Left colon (tissue), 2 donors: Measurements from ENCODE around the gene COPE. TPM values are rescaled to one million over a fixed set of nuclear protein-coding genes. Genes with fewer than 3 reads are reported as not detected.
"Not testable (repeated sequence)": the region's sequence is repeated elsewhere in the genome, so short reads cannot be mapped to it uniquely, and the experiment has no call there.

Experiments used
- ATAC-seq: fragments of 200-7000 bp; cut with Tn5 transposase; one replicate; pipeline ENCODE4 v1.9.1; 2020; ENCODE audit warnings: mild to moderate bottlenecking, moderate library complexity
- DNase-seq, 2 donors: peaks; one replicate each; pipeline ENCODE4 v3.0.0-alpha.2; 2020
- intact Hi-C, 2 donors: fragments of 100-400 bp; cut with DNase I in 1 of 2; cut with micrococcal nuclease in 1 of 2; formaldehyde crosslinking; loops; one replicate each; pipeline versions ENCODE4 v1.11.2 to v1.14.0; 2022; cut with DNase I, micrococcal nuclease
- long read RNA-seq: library from polyadenylated mRNA; unstranded; transcript quantifications from one replicate; pipeline ENCODE4 v2.0.0, GENCODE V29; 2021
- total RNA-seq, 2 donors: library from RNA; stranded (reverse); fragmentation: NEBNext Ultra II Directional; extraction: Animal tissue kit (Norgen Biotek cat#: 25700); gene quantifications; one replicate each; pipeline ENCODE4 v1.2.1, GENCODE V29; 2021
- donor health status: DM: no; HTN: no; CAD: no.
- donor health status: DM: yes; HTN: yes; CAD: no.

COPE gene
- 100 to 1,000 TPM; 186 to 200 TPM for total RNA-seq
- long read RNA-seq, transcript COPE-202 (9 exons, 948 nt), result minor isoform, 6 of 228 reads
- long read RNA-seq, transcript COPE-201 (10 exons, 1,141 nt), result major isoform, 195 of 228 reads
- long read RNA-seq, partial matches to known transcripts, result 7 of 228 reads
- long read RNA-seq, other reads (novel, unspliced or antisense), result 18 of 228 reads

- DNase-seq (peak; percentile 96 to 99), ATAC-seq (peak; percentile 95)
- intact Hi-C loops, result no loop called here
Observed at GRCh38 chr19:18919086-18919899, at the start of gene COPE, which contains the start of gene DDX49. Gene COPE (minus strand): TSS chr19:18919387. CDS start chr19:18919348, 39 bp downstream. Gene DDX49 (plus strand): TSS chr19:18919715. CDS start chr19:18919742, 27 bp downstream.

DNA sequence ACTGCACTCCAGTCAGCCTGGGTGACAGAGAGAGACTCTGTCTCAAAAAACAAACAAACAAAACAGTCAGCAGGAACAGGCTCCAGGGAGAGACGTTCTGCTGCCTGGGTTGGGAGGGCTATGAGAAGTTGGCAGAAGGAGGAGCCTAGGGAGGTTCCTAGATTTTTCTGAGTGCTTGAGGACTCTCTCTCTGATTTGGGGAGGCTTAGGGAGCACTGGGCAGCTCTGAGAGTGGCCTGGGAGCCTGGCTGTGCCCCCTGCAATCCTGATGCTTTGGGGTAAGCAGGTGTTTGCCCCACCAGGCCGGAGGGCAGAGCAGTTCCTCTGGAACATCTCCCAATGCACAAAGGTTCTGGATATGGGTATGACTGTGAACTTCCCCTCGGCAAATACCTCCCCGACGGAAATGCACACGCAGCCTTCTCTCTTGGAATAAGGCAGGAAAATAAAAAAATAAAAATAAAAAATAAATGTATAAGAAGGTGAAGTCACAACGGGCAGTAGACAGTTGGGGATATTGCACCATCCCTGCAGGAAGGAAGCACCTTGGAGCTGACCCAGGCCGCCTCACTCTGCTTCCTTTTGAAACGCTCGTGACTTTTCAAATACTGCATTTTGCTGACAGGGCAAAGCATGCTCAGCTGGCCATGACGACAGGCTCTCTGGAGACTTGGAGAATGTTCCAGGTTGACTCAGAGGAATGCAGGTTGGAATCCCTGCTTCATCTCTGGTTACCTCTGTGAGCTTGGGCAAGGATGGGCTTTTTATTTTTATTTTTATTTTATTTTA lies 48.4 kb upstream of the COPE start:
- intact Hi-C loops, result no loop called here
- no peak for ATAC-seq
- DNase-seq, result peak; percentile 26 to 44

- intact Hi-C loops, result no loop called here
- ATAC-seq (peak; percentile 66), DNase-seq (no peak)
Observed at GRCh38 chr19:18966307-18966706, 47.1 kb upstream of the COPE start.

DNA sequence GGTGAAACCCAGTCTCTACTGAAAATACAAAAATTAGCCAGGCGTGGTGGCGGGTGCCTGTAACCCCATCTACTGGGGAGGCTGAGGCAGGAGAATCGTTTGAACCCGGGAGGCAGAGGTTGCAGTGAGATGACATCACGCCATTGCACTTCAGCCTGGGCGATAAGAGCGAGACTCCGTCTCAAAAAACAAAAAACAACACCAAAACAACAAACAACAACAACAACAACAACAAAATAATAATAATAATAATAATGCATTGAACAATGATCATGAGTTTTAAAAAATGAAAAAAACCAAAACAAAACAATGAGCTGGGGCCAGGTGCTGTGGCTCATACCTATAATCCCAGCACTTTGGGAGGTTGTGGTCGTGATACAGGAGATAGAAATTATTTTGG lies 44.9 kb upstream of the COPE start:
- no peak for ATAC-seq
- intact Hi-C loops, result no loop called here
- no peak for DNase-seq

- DNase-seq, result no peak
- intact Hi-C loops, result no loop called here
- peak; percentile 27 for ATAC-seq
Observed at GRCh38 chr19:18961767-18962620, 42.8 kb upstream of the COPE start.

- DNase-seq, result no peak
- no peak for ATAC-seq
- intact Hi-C loops, result no loop called here
Observed at GRCh38 chr19:18960370-18960769, 41.2 kb upstream of the COPE start.

DNA sequence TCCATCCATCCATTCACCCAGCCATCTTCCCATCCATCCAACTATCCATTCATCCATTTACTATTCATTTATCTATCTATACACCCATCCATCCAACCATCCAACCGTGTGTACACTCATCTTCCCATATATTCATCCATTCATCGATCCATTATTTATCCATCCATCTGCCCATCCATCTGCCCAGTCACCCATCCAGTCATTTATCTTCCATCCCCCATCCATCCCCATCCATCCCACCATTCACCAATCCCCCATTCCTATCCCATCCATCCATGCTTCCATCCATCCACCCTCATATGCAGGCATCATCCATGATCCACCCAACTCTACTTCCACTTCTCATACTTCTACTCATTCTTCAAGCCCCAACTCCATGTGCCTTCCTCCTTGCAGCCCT lies 35.9 kb upstream of the COPE start:
- intact Hi-C loops, result no loop called here
- DNase-seq (no peak), ATAC-seq (no peak)

GRCh38 chr19:18954094-18954493 lies 34.9 kb upstream of the COPE start:
- DNase-seq, result no peak
- intact Hi-C loops, result no loop called here
- no peak for ATAC-seq

DNA sequence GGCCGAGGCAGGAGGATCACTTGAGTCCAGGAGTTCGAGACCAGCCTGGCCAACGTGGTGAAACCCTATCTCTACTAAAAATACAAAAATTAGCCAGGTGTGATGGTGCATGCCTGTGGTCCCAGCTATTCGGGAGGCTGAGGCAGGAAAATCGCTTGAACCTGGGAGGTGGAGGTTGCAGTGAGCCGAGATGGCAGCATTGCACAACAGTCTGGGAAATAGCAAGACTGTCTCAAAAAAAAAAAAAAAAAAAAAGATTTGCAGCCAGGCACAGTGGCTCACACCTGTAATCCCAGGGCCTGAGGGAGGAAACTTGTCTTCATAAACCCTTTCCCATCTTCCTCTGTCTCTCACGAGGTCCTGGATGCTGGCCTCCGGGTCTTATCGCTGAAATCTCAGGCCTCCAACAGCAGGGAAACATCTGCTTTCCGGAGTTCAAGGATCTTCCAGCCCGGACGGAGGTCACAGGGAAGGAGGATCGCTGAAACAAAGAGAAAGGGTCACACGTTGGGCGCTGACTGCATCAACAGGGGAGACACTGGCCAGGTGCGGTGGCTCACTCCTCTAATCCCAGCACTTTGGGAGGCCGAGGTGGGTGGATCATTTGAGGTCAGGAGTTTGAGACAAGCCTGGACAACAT lies 33.3 kb upstream of the COPE start:
- ATAC-seq, DNase-seq, intact Hi-C loops: not testable (repeated sequence)

- ATAC-seq (no peak), DNase-seq (no peak)
- intact Hi-C loops, result no loop called here
Observed at GRCh38 chr19:18951721-18952281, 32.6 kb upstream of the COPE start.

DNA sequence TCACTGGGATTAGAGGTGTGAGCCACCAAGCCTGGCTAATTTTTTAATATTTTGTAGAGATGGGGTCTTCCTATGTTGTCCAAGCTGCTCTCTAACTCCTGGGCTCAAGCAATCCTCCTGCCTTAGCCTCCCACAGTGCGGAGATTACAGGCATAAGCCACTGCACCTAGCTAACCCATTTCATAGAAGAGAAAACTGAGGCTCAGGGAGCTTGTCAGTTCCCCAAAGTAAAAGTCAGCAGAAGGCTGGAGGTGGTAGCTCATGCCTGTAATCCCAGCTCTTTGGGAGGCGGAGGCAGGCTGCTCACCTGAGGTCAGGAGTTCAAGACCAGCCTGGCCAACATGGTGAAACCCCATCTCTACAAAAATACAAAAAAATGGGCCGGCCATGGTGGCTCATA lies 30.7 kb upstream of the COPE start:
- ATAC-seq (no peak), DNase-seq (no peak)
- intact Hi-C loops, result no loop called here

- ATAC-seq (no peak), DNase-seq (no peak)
- intact Hi-C loops, result no loop called here
Observed at GRCh38 chr19:18948976-18949356, 29.8 kb upstream of the COPE start.

GRCh38 chr19:18948075-18948975 lies 29.1 kb upstream of the COPE start:
- ATAC-seq, result no peak
- DNase-seq, result no peak
- intact Hi-C loops, result no loop called here

DNA sequence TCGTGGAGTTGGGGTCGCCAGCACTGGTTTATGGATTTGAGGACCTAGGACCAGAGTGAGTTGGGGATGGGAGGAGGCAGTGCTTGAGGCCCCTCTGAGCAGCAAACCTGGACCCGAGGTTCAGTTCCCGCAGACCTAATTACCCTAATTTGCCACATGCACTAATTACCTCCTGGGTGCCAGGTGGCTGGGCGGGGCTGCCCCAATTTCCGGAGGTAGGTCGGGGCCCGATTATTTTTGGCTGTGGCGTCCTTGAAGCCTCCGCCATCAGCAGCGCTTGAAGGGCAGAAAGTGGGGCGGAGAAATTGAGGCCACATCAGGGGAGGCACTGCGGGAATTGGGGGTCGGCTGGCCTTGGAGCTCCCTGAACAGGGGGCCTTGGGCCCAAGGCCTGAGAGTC lies 27.7 kb upstream of the COPE start:
- peak in 1 of 2 donors; percentile 35 for DNase-seq
- ATAC-seq, result no peak
- intact Hi-C loops, result no loop called here

GRCh38 chr19:18946335-18946734 lies 27.1 kb upstream of the COPE start:
- intact Hi-C loops, result no loop called here
- ATAC-seq, result no peak
- DNase-seq, result no peak

GRCh38 chr19:18945297-18945696 lies 26.1 kb upstream of the COPE start:
- intact Hi-C loops, result no loop called here
- no peak for DNase-seq
- no peak for ATAC-seq

DNA sequence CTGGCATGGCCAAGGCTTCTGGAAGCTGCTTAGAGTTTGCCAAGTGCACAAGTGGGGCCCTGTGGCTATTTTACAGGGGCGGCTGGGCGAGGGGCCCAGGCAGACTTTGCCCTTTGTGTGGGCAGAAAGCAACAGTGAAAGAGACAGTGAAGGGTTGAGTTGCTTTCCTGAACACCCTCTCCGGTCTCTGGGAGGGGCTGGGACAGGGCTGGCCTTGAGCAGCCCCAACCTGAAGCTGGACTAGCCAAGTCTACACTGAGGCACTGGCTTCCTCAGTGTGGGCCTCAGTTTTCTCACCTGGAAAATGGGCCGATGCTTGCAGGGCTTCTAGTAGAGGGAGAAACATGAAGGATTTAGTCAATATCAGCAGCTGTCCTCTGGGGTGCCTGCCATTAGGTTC lies 24.3 kb upstream of the COPE start:
- DNase-seq (no peak), ATAC-seq (no peak)
- intact Hi-C loops, result no loop called here
